Measurements from ENCODE around the gene FREM1. TPM values are rescaled to one million over a fixed set of nuclear protein-coding genes. Genes with fewer than 3 reads are reported as not detected.

FREM1 gene
- polyA plus RNA-seq, 1 of the 3 experiments (the other 2 are of a cell fraction): 0.26 TPM

DNA sequence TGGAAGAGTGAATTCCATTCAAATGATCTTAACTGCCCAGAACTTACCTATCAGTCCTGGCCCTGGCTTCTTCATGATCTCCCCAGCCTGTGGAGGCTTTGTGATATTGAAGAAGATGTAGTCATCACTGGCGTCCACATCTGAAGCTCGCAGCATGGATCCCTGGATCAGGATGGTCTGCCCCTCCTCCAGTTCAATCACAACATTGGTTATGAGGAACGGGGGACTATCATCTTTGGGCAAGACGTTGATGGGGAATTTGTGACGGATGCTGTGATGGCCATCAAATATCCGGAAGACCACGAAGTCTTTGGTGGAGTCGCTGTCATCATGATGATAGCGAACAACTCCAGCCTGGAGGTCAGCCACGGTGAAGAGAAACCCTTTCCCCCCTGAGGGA lies 68.0 kb downstream of the FREM1 start:
- H3K9me3 ChIP-seq: no peaks in the 10 kb centered on the region
- no peaks in the 10 kb centered on the region for H3K9me2 ChIP-seq
- 58% methylated on average over 10 of the region's 10 CpGs for WGBS (ENCODE audit: low lambda C conversion rate)
- H3K27ac ChIP-seq (ENCODE audit: low read depth in 2 of 2, low read length in 1 of 2): no peak overlapping the region
- no peak overlapping the region for H3K4me3 ChIP-seq (ENCODE audit: low read depth in 2 of 2, low read length in 1 of 2)
- H4K20me1 ChIP-seq (ENCODE audit: insufficient read depth): no peaks in the 10 kb centered on the region
- H3K4me2 ChIP-seq: no peak overlapping the region
- no peaks in the 10 kb centered on the region for H3K27me3 ChIP-seq (ENCODE audit: insufficient read depth)
- H3K4me1 ChIP-seq (ENCODE audit: control insufficient read depth in 1 of 2, insufficient read depth in 2 of 2, low read depth in 1 of 2, low read length in 1 of 2): peaks cover 0 to 5% of the 10 kb centered on the region in 2 experiments; a peak in 1 of 4 replicates
- H3K36me3 ChIP-seq (replicated peaks in 1 of 2; ENCODE audit: control insufficient read depth in 1 of 2, insufficient read depth in 2 of 2, low read length in 1 of 2): no peaks in the 10 kb centered on the region
- H2AFZ ChIP-seq (ENCODE audit: low read depth): no peak overlapping the region
- CTCF ChIA-PET: interaction anchor here (0.7 kb wide), 1 partner anchor 47 kb away, joined by 3 read pairs; no protein-coding TSS in a partner anchor
- POLR2A ChIA-PET: no interaction called here
- no peak for DNase-seq
- no peak for TF ChIP-seq MEF2A (IDR thresholded peaks at IDR 0.05; ENCODE audit: borderline replicate concordance, low read depth)
- no peak for TF ChIP-seq CHD2 (IDR thresholded peaks at IDR 0.05; ENCODE audit: low read length, partially characterized antibody)
- TF ChIP-seq JUND (IDR thresholded peaks at IDR 0.05): no peak
- no peak for TF ChIP-seq EZH2phosphoT487 (IDR thresholded peaks at IDR 0.05; ENCODE audit: borderline replicate concordance, low read depth)
- no peaks in the 10 kb centered on the region for H3K79me2 ChIP-seq (ENCODE audit: insufficient read depth)
- H3F3A ChIP-seq (replicated peaks; ENCODE audit: insufficient read depth): no peaks in the 10 kb centered on the region
- no peak overlapping the region for H3K9ac ChIP-seq

- Histone ChIP-seq H3K4me2 (no peak overlapping the region), H3K9me2 (no peaks in the 10 kb centered on the region), H4K20me1 (ENCODE audit: insufficient read depth) (no peaks in the 10 kb centered on the region), H3K79me2 (ENCODE audit: insufficient read depth) (no peaks in the 10 kb centered on the region), H3K4me1 (ENCODE audit: control insufficient read depth in 1 of 2, insufficient read depth in 2 of 2, low read depth in 1 of 2, low read length in 1 of 2) (no peaks in the 10 kb centered on the region), H3F3A (replicated peaks; ENCODE audit: insufficient read depth) (no peaks in the 10 kb centered on the region), H3K27me3 (ENCODE audit: insufficient read depth) (no peaks in the 10 kb centered on the region), H3K9ac (no peak overlapping the region), H2AFZ (ENCODE audit: low read depth) (no peak overlapping the region), H3K9me3 (no peaks in the 10 kb centered on the region), H3K36me3 (replicated peaks in 1 of 2; ENCODE audit: control insufficient read depth in 1 of 2, insufficient read depth in 2 of 2, low read length in 1 of 2) (no peaks in the 10 kb centered on the region), H3K27ac (ENCODE audit: low read depth in 2 of 2, low read length in 1 of 2) (no peak overlapping the region), H3K4me3 (ENCODE audit: low read depth in 2 of 2, low read length in 1 of 2) (no peak overlapping the region)
- no peak for TF ChIP-seq FOXM1 (IDR thresholded peaks at IDR 0.05; ENCODE audit: low read depth)
- no peak for TF ChIP-seq CHD2 (IDR thresholded peaks at IDR 0.05; ENCODE audit: low read length, partially characterized antibody)
- TF ChIP-seq EP300 (IDR thresholded peaks at IDR 0.05; ENCODE audit: borderline replicate concordance in 1 of 2, low read depth in 1 of 2, low read length in 1 of 2): no peak
- TF ChIP-seq, protein P1, sequence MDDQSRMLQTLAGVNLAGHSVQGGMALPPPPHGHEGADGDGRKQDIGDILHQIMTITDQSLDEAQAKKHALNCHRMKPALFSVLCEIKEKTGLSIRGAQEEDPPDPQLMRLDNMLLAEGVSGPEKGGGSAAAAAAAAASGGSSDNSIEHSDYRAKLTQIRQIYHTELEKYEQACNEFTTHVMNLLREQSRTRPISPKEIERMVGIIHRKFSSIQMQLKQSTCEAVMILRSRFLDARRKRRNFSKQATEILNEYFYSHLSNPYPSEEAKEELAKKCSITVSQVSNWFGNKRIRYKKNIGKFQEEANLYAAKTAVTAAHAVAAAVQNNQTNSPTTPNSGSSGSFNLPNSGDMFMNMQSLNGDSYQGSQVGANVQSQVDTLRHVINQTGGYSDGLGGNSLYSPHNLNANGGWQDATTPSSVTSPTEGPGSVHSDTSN (IDR thresholded peaks at IDR 0.05): no peak
- TF ChIP-seq NRF1 (IDR thresholded peaks at IDR 0.05; ENCODE audit: low read depth, low read length): no peak
- no peak for TF ChIP-seq RFX5 (IDR thresholded peaks at IDR 0.05; ENCODE audit: low read length)
- no peak for TF ChIP-seq SMC3 (IDR thresholded peaks at IDR 0.05; ENCODE audit: low read depth, low read length)
- no peak for TF ChIP-seq MXI1 (IDR thresholded peaks at IDR 0.05; ENCODE audit: low read depth, low read length)
- POLR2A ChIA-PET: no interaction called here
- WGBS (ENCODE audit: low lambda C conversion rate): 43% methylated on average over 3 of the region's 3 CpGs
- no peak for DNase-seq
- CTCF ChIA-PET: no interaction called here
These were observed 71.5 kb downstream of the FREM1 start for GRCh38 chr9:14838701-14839100.

- Histone ChIP-seq H3K27me3 (ENCODE audit: insufficient read depth) (no peaks in the 10 kb centered on the region), H4K20me1 (ENCODE audit: insufficient read depth) (no peaks in the 10 kb centered on the region), H2AFZ (ENCODE audit: low read depth) (no peak overlapping the region), H3F3A (replicated peaks; ENCODE audit: insufficient read depth) (no peaks in the 10 kb centered on the region), H3K9me2 (no peaks in the 10 kb centered on the region), H3K79me2 (ENCODE audit: insufficient read depth) (no peaks in the 10 kb centered on the region), H3K9me3 (no peaks in the 10 kb centered on the region), H3K4me3 (ENCODE audit: low read depth in 2 of 2, low read length in 1 of 2) (no peak overlapping the region), H3K9ac (no peak overlapping the region), H3K27ac (ENCODE audit: low read depth in 2 of 2, low read length in 1 of 2) (no peak overlapping the region), H3K36me3 (replicated peaks in 1 of 2; ENCODE audit: control insufficient read depth in 1 of 2, insufficient read depth in 2 of 2, low read length in 1 of 2) (no peaks in the 10 kb centered on the region), H3K4me1 (ENCODE audit: control insufficient read depth in 1 of 2, insufficient read depth in 2 of 2, low read depth in 1 of 2, low read length in 1 of 2) (no peaks in the 10 kb centered on the region), H3K4me2 (no peak overlapping the region)
- TF ChIP-seq MAX (IDR thresholded peaks at IDR 0.05; ENCODE audit: low read depth) (no peak), EZH2phosphoT487 (IDR thresholded peaks at IDR 0.05; ENCODE audit: borderline replicate concordance, low read depth) (no peak), MEF2A (IDR thresholded peaks at IDR 0.05; ENCODE audit: borderline replicate concordance, low read depth) (no peak), CHD2 (IDR thresholded peaks at IDR 0.05; ENCODE audit: low read length, partially characterized antibody) (no peak), POLR2AphosphoS5 (IDR thresholded peaks at IDR 0.05; ENCODE audit: low read depth, low read length) (no peak), EP300 (IDR thresholded peaks at IDR 0.05; ENCODE audit: borderline replicate concordance in 1 of 2, low read depth in 1 of 2, low read length in 1 of 2) (no peak), SMC3 (IDR thresholded peaks at IDR 0.05; ENCODE audit: low read depth, low read length) (no peak), ELF1 (IDR thresholded peaks at IDR 0.05) (no peak), RXRA (IDR thresholded peaks at IDR 0.05; ENCODE audit: borderline replicate concordance, low read depth) (no peak), FOSL2 (IDR thresholded peaks at IDR 0.05; ENCODE audit: borderline replicate concordance, low read depth) (no peak), FOXJ3 (CRISPR knock-in tag; IDR thresholded peaks at IDR 0.05) (no peak)
- TF ChIP-seq, protein P2, sequence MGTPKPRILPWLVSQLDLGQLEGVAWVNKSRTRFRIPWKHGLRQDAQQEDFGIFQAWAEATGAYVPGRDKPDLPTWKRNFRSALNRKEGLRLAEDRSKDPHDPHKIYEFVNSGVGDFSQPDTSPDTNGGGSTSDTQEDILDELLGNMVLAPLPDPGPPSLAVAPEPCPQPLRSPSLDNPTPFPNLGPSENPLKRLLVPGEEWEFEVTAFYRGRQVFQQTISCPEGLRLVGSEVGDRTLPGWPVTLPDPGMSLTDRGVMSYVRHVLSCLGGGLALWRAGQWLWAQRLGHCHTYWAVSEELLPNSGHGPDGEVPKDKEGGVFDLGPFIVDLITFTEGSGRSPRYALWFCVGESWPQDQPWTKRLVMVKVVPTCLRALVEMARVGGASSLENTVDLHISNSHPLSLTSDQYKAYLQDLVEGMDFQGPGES (IDR thresholded peaks at IDR 0.05; ENCODE audit: low read depth, low read length): no peak
- DNase-seq: no peak
- 75% methylated on average over 5 of the region's 7 CpGs for WGBS (ENCODE audit: low lambda C conversion rate)
- CTCF ChIA-PET: interaction anchor here (1.7 kb wide), 1 partner anchor 10 kb away, joined by 5 read pairs; no protein-coding TSS in a partner anchor
- POLR2A ChIA-PET: no interaction called here
These were observed 73.3 kb downstream of the FREM1 start for GRCh38 chr9:14836885-14837284.
